ENCODE results near the gene EDARADD. TPM values are rescaled to one million over a fixed set of nuclear protein-coding genes. Genes with fewer than 3 reads are reported as not detected.

The EDARADD gene
- total and polyA plus RNA-seq, 8 donors: 0.73 to 7.5 (median 4.5) TPM

GRCh38 chr1:236419502-236419901 lies 25.4 kb downstream of the EDARADD start:
- ATAC-seq: no peak
- Histone ChIP-seq H3K27me3 (no peaks in the 10 kb centered on the region), H3K4me3 (no peak overlapping the region), H3K27ac (no peak overlapping the region), H3K4me1 (no peaks in the 10 kb centered on the region), H3K36me3 (no peaks in the 10 kb centered on the region), H3K9me3 (no peaks in the 10 kb centered on the region)
- DNase-seq: no peak
- intact Hi-C loops (cut with DNase I): no loop called here
- no peak for TF ChIP-seq CTCF (IDR thresholded peaks at IDR 0.05)

GRCh38 chr1:236421022-236421421 lies 26.9 kb downstream of the EDARADD start:
- Histone ChIP-seq H3K4me3 (no peak overlapping the region), H3K27ac (no peak overlapping the region), H3K9me3 (no peaks in the 10 kb centered on the region), H3K4me1 (no peaks in the 10 kb centered on the region), H3K27me3 (no peaks in the 10 kb centered on the region), H3K36me3 (no peaks in the 10 kb centered on the region)
- intact Hi-C loops (cut with DNase I): no loop called here
- TF ChIP-seq CTCF (IDR thresholded peaks at IDR 0.05): no peak
- ATAC-seq (no peak), DNase-seq (no peak)

- Histone ChIP-seq H3K9me3 (no peaks in the 10 kb centered on the region), H3K4me3 (no peak overlapping the region), H3K27me3 (no peaks in the 10 kb centered on the region), H3K4me1 (no peaks in the 10 kb centered on the region), H3K27ac (no peak overlapping the region), H3K36me3 (no peaks in the 10 kb centered on the region)
- no peak for ATAC-seq
- no peak for TF ChIP-seq CTCF (IDR thresholded peaks at IDR 0.05)
- intact Hi-C loops (cut with DNase I): no loop called here
- no peak for DNase-seq
Observed at GRCh38 chr1:236421850-236422516, 27.9 kb downstream of the EDARADD start.

- intact Hi-C loops (cut with DNase I): no loop called here
Observed at GRCh38 chr1:236422517-236422876, 28.4 kb downstream of the EDARADD start.

More at GRCh38 chr1:236422517-236422876, 28.4 kb downstream of the EDARADD start:
- H3K4me3 ChIP-seq: no peak overlapping the region
- no peaks in the 10 kb centered on the region for H3K36me3 ChIP-seq
- H3K27ac ChIP-seq: no peak overlapping the region
- no peak for ATAC-seq
- DNase-seq: no peak
- no peaks in the 10 kb centered on the region for H3K9me3 ChIP-seq
- no peaks in the 10 kb centered on the region for H3K4me1 ChIP-seq
- no peak for TF ChIP-seq CTCF (IDR thresholded peaks at IDR 0.05)
- no peaks in the 10 kb centered on the region for H3K27me3 ChIP-seq

All from left lung (tissue), 10 donors.